Spleen (tissue), 11 donors: ENCODE data around the gene NOTO. TPM values are rescaled to one million over a fixed set of nuclear protein-coding genes. Genes with fewer than 3 reads are reported as not detected.
A peak's percentile ranks its signal among the peaks of the same experiment; 100 is the strongest.

Source experiments
- DNase-seq: peaks from one replicate; pipeline ENCODE4 v3.0.0-alpha.2; 2020
- H3K27ac ChIP-seq, 8 donors: fragments of 200-600 bp; sonication (generic) in 7 of 8; 1 replicate in 4 of 8; 2 replicates in 4 of 8; pipeline versions ENCODE4 v1.5.0 to v1.8.0; 2016 to 2021; ENCODE audit warnings: inconsistent platforms in 4 of 8, mild to moderate bottlenecking in 4 of 8, moderate library complexity in 1 of 8
- H3K27me3 ChIP-seq, 7 donors: fragments of 200-600 bp; sonication (generic) in 6 of 7; replicated peaks in 1 of 7; 1 replicate in 4 of 7; 2 replicates in 3 of 7; pipeline versions ENCODE4 v1.5.0 to v1.8.0; 2016 to 2021; ENCODE audit warnings: inconsistent platforms in 3 of 7, mild to moderate bottlenecking in 1 of 7
- H3K36me3 ChIP-seq, 6 donors: fragments of 200-600 bp; sonication (generic) in 5 of 6; 1 replicate in 4 of 6; 2 replicates in 2 of 6; pipeline versions ENCODE4 v1.5.0 to v1.8.0; 2016 to 2021; ENCODE audit warnings: inconsistent platforms in 2 of 6
- H3K4me1 ChIP-seq, 6 donors: fragments of 200-600 bp; sonication (generic) in 5 of 6; 1 replicate in 3 of 6; 2 replicates in 3 of 6; pipeline versions ENCODE4 v1.5.0 to v1.8.0; 2016 to 2021; ENCODE audit warnings: inconsistent platforms in 3 of 6
- H3K4me3 ChIP-seq, 8 donors: fragments of 200-600 bp; sonication (generic) in 7 of 8; 1 replicate in 4 of 8; 2 replicates in 4 of 8; pipeline versions ENCODE4 v1.5.0 to v1.8.0; 2016 to 2021; ENCODE audit warnings: inconsistent platforms in 4 of 8, mild to moderate bottlenecking in 4 of 8, moderate library complexity in 2 of 8
- H3K9me3 ChIP-seq, 8 donors: fragments of 200-600 bp; sonication (generic) in 7 of 8; 1 replicate in 4 of 8; 2 replicates in 4 of 8; pipeline versions ENCODE4 v1.5.0 to v1.8.0; 2016 to 2021; ENCODE audit warnings: inconsistent platforms in 4 of 8
- CTCF ChIP-seq, 11 experiments: fragments of 200-600 bp in 7 of 11; fragments of 450-650 bp in 4 of 11; sonication (generic) in 4 of 11; IDR thresholded peaks in 8 of 11; conservative IDR thresholded peaks in 3 of 11; 1 replicate in 7 of 11; 2 replicates in 4 of 11; pipeline versions ENCODE4 v1.4.0 to v1.8.0; 2016 to 2021; ENCODE audit warnings: antibody characterized with exemption in 11 of 11, inconsistent platforms in 4 of 11, mild to moderate bottlenecking in 1 of 11
- POLR2A ChIP-seq, 3 donors: fragments of 450-650 bp; IDR thresholded peaks; one replicate each; pipeline ENCODE4 v1.5.1; 2017; ENCODE audit warnings: antibody characterized with exemption in 3 of 3, mild to moderate bottlenecking in 1 of 3
- POLR2AphosphoS5 ChIP-seq, 3 donors: sonication (generic); formaldehyde crosslinking; IDR thresholded peaks; one replicate each; pipeline ENCODE4 v1.5.1; 2017; ENCODE audit warnings: antibody characterized with exemption in 3 of 3
- WGBS, 5 donors: extraction: QIAGEN DNeasy Blood & Tissue Kit in 3 of 5; methylation state at CpG; one replicate each; pipeline versions ENCODE4 v1.1.5 to v1.1.7; 2013 to 2018; 5-methylcytosine and 5-hydroxymethylcytosine counted together
- intact Hi-C: fragments of 100-400 bp; cut with DNase I; formaldehyde crosslinking; loops from one replicate; pipeline ENCODE4 v1.15.0; 2023; ENCODE audit warnings: low total_unique reads
- polyA plus RNA-seq, 3 donors: library from polyadenylated mRNA; stranded (reverse); fragments of 200-250 nt; gene quantifications; one replicate each; pipeline ENCODE4 v1.2.1, GENCODE V29; 2013
- total RNA-seq, 7 donors: library from RNA; depleted of rRNA in 3 of 7; stranded (reverse); fragments of >200 nt in 3 of 7; fragmentation: NEBNext Ultra II Directional in 4 of 7; extraction: Animal tissue kit (Norgen Biotek cat#: 25700) in 4 of 7; gene quantifications; one replicate each; pipeline versions ENCODE4 v1.1.0 to v1.2.1, GENCODE V29; 2016 to 2021
- donor health status: healthy with polysubstance abuse.
- donor health status: DM: no; HTN: no; CAD: no; lungs with moderate emphysema.
- donor health status: DM: no; HTN: no; CAD: no.
- donor health status: Bipolar disorder and iron deficiency.
- donor health status: healthy.
- donor health status: DM: no; HTN: no; CAD: no.
- donor health status: DM: yes; HTN: yes; CAD: no.

Gene NOTO
- total and polyA plus RNA-seq, 10 donors, result not detected

- H3K27me3 ChIP-seq, result no peaks in the 10 kb centered on the region
- DNase-seq, result no peak
- TF ChIP-seq POLR2A (IDR thresholded peaks at IDR 0.05) (no peak), POLR2AphosphoS5 (IDR thresholded peaks at IDR 0.05) (no peak), CTCF (IDR thresholded peaks at IDR 0.05 in 8 of 11, conservative IDR thresholded peaks at IDR 0.05 in 3 of 11) (no peak)
- peaks cover 0 to 67% (median 23%) of the 10 kb centered on the region in 6 donors for H3K36me3 ChIP-seq
- H3K9me3 ChIP-seq, result no peaks in the 10 kb centered on the region
- 92 to 98% (median 95%) methylated on average over 6 to 9 of the region's 9 CpGs; no CpG with 5 or more reads in 1 of the 5 donors for WGBS, 5 donors
- H3K4me1 ChIP-seq, result peaks cover 0 to 6% (median 0%) of the 10 kb centered on the region in 6 donors
- no peak overlapping the region for H3K4me3 ChIP-seq
- H3K27ac ChIP-seq, result no peak overlapping the region
- intact Hi-C loops, result no loop called here
Measured at GRCh38 chr2:73258913-73259215, 56.5 kb downstream of the NOTO start.

- H3K9me3 ChIP-seq, result no peaks in the 10 kb centered on the region
- 91 to 95% (median 93%) methylated on average over 8 of the region's 8 CpGs for WGBS, 5 donors
- no peaks in the 10 kb centered on the region for H3K27me3 ChIP-seq
- H3K36me3 ChIP-seq, result peaks cover 0 to 67% (median 19%) of the 10 kb centered on the region in 6 donors
- H3K27ac ChIP-seq, result no peak overlapping the region
- TF ChIP-seq POLR2A (IDR thresholded peaks at IDR 0.05) (no peak), POLR2AphosphoS5 (IDR thresholded peaks at IDR 0.05) (no peak), CTCF (IDR thresholded peaks at IDR 0.05 in 8 of 11, conservative IDR thresholded peaks at IDR 0.05 in 3 of 11) (no peak)
- DNase-seq, result no peak
- intact Hi-C loops, result no loop called here
- H3K4me3 ChIP-seq, result no peak overlapping the region
- H3K4me1 ChIP-seq, result peaks cover 0 to 6% (median 0%) of the 10 kb centered on the region in 6 donors
Measured at GRCh38 chr2:73259276-73259675, 56.9 kb downstream of the NOTO start.

- 74 to 91% (median 77%) methylated on average over 4 of the region's 4 CpGs for WGBS, 5 donors
- H3K27me3 ChIP-seq, result no peaks in the 10 kb centered on the region
- no peak for DNase-seq
- peaks cover 0 to 67% (median 16%) of the 10 kb centered on the region in 6 donors for H3K36me3 ChIP-seq
- H3K4me1 ChIP-seq, result peaks cover 0 to 6% (median 0%) of the 10 kb centered on the region in 6 donors
- no peak for TF ChIP-seq POLR2AphosphoS5 (IDR thresholded peaks at IDR 0.05)
- intact Hi-C loops, result no loop called here
- H3K9me3 ChIP-seq, result no peaks in the 10 kb centered on the region
- no peak overlapping the region for H3K27ac ChIP-seq
- H3K4me3 ChIP-seq, result no peak overlapping the region
Measured at GRCh38 chr2:73259704-73260337, 57.4 kb downstream of the NOTO start.

GRCh38 chr2:73260338-73260984, 58.1 kb downstream of the NOTO start:
- intact Hi-C loops, result no loop called here
- no peaks in the 10 kb centered on the region for H3K27me3 ChIP-seq
- no peak for TF ChIP-seq POLR2AphosphoS5 (IDR thresholded peaks at IDR 0.05)
- TF ChIP-seq CTCF (IDR thresholded peaks at IDR 0.05 in 8 of 11, conservative IDR thresholded peaks at IDR 0.05 in 3 of 11), result peak in 2 of 11 experiments; percentile 8 to 20

More at GRCh38 chr2:73260338-73260984, 58.1 kb downstream of the NOTO start:
- no peaks in the 10 kb centered on the region for H3K9me3 ChIP-seq
- peaks cover 0 to 67% (median 9%) of the 10 kb centered on the region in 6 donors for H3K36me3 ChIP-seq
- no peak overlapping the region for H3K27ac ChIP-seq
- peaks cover 0 to 6% (median 0%) of the 10 kb centered on the region in 6 donors for H3K4me1 ChIP-seq
- no peak overlapping the region for H3K4me3 ChIP-seq
- 64 to 74% (median 66%) methylated on average over 14 to 17 of the region's 17 CpGs for WGBS, 5 donors
- no peak for DNase-seq

Other genes starting within 250 kb of the NOTO start
- 10 to 100 TPM; 18.8 to 41.4 (median 29.0) TPM for gene SFXN5, start 130.9 kb upstream of the NOTO start, total RNA-seq
- 1 to 10 TPM; 2.6 to 9.0 (median 5.4) TPM for gene SFXN5, start 130.9 kb upstream of the NOTO start, polyA plus RNA-seq
- 100 to 1,000 TPM in 4 of 7 donors, 10 to 100 TPM in 3; 43.2 to 127 (median 101) TPM for gene RAB11FIP5, start 89.6 kb upstream of the NOTO start, total RNA-seq
- gene RAB11FIP5, start 89.6 kb upstream of the NOTO start, polyA plus RNA-seq, result 10 to 100 TPM in 2 of 3 donors, 1 to 10 TPM in 1; 9.5 to 42.9 (median 14.2) TPM
- 10 to 100 TPM; 12.3 to 27.1 (median 17.8) TPM for gene SMYD5, start 11.7 kb downstream of the NOTO start, total RNA-seq
- 10 to 100 TPM; 14.6 to 22.7 (median 17.8) TPM for gene SMYD5, start 11.7 kb downstream of the NOTO start, polyA plus RNA-seq
- 10 to 100 TPM; 12.8 to 27.1 (median 22.8) TPM for gene PRADC1, start 30.7 kb downstream of the NOTO start, total RNA-seq
- gene PRADC1, start 30.7 kb downstream of the NOTO start, polyA plus RNA-seq, result 10 to 100 TPM; 10.4 to 29.5 (median 21.0) TPM
- 100 to 1,000 TPM; 122 to 184 (median 148) TPM for gene CCT7, start 31.7 kb downstream of the NOTO start, total RNA-seq
- gene CCT7, start 31.7 kb downstream of the NOTO start, polyA plus RNA-seq, result 100 to 1,000 TPM; 112 to 165 (median 152) TPM
- gene FBXO41, start 81.9 kb downstream of the NOTO start, total RNA-seq, result 10 to 100 TPM; 10.0 to 15.9 (median 13.3) TPM
- gene FBXO41, start 81.9 kb downstream of the NOTO start, polyA plus RNA-seq, result 10 to 100 TPM in 1 of 3 donors, 1 to 10 TPM in 2; 4.8 to 11.3 (median 8.0) TPM
- gene EGR4, start 91.0 kb downstream of the NOTO start, total RNA-seq, result not detected
- gene EGR4, start 91.0 kb downstream of the NOTO start, polyA plus RNA-seq, result under 1 TPM in 2 of 3 donors, not detected in 1; 0.02 to 0.03 TPM
- gene ALMS1, start 183.3 kb downstream of the NOTO start, total RNA-seq, result 10 to 100 TPM; 12.8 to 34.2 (median 21.4) TPM
- gene ALMS1, start 183.3 kb downstream of the NOTO start, polyA plus RNA-seq, result 1 to 10 TPM; 3.8 to 4.6 (median 4.4) TPM